Measurements from ENCODE around the gene FAM204A. TPM values are rescaled to one million over a fixed set of nuclear protein-coding genes. Genes with fewer than 3 reads are reported as not detected.

The FAM204A gene
- total RNA-seq, 1 experiment from 2014 or later, result 103 TPM

DNA sequence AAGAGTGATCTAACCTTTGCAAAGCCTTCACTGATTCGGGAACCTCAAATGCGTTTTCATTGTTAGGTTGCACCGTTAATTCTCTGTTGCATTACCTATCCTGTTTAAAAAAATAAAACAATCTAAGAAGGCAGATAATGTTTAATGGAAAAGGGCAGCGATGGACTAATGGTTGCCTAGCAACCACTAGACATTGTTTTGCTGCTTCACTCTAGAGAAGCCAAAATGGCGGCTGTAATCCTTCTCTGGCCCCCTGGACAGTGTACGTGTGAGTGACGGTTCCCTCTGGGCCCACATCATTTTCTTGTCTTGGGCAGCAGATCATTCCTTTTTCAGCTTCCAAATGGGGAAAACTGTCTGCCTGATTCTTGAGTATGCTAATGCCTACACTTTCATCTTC lies 43.3 kb downstream of the FAM204A start:
- BruUV-seq (replicated peaks), result no TSS peak
- Histone ChIP-seq H3K27ac (ENCODE audit: low read depth, low read length, poor library complexity, severe bottlenecking) (no peak overlapping the region), H3K4me1 (ENCODE audit: insufficient read depth, low read length, poor library complexity, severe bottlenecking) (no peaks in the 10 kb centered on the region), H3K9me3 (ENCODE audit: low read depth, low read length, poor library complexity, severe bottlenecking) (no peaks in the 10 kb centered on the region), H3K36me3 (ENCODE audit: insufficient read depth, low read length, poor library complexity, severe bottlenecking) (no peaks in the 10 kb centered on the region), H3K27me3 (replicated peaks; ENCODE audit: insufficient read depth, low read depth, low read length, poor library complexity) (no peaks in the 10 kb centered on the region), H3K4me3 (ENCODE audit: low read depth, low read length, poor library complexity, severe bottlenecking) (no peak overlapping the region)
- no peak for DNase-seq (ENCODE audit: low spot score)
- CTCF ChIA-PET, result no interaction called here
- TF ChIP-seq EZH2 (IDR thresholded peaks at IDR 0.05; ENCODE audit: borderline replicate concordance, low read depth, low read length, poor library complexity, severe bottlenecking) (no peak), CTCF (conservative IDR thresholded peaks at IDR 0.05; ENCODE audit: low read depth, low read length) (no peak)
- intact Hi-C loops (cut with micrococcal nuclease; ENCODE audit: unreplicated experiment), result no loop called here
- POLR2A ChIA-PET (ENCODE audit: low non-redundant PET), result no interaction called here

DNA sequence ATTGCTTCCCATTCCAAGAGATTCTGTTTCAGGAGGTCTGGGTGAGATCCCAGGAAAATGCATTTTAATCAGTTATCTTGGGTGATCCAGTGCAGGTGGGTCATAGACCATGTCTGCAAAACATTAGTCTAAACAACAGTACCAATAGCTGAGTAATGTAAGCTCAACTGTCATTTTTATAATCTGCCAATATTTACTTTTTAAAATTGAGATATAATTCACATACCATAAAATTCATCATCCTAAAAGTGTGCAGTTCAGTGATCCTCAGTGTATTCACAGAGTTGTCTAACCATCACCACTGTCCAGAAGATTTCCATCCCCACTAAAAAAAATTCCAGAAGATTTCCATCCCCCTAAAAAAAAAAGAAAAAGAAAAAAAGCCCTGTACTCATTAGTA lies 51.0 kb downstream of the FAM204A start:
- no peaks in the 10 kb centered on the region for H3K4me1 ChIP-seq (ENCODE audit: insufficient read depth, low read length, poor library complexity, severe bottlenecking)
- intact Hi-C loops (cut with micrococcal nuclease; ENCODE audit: unreplicated experiment), result no loop called here

DNA sequence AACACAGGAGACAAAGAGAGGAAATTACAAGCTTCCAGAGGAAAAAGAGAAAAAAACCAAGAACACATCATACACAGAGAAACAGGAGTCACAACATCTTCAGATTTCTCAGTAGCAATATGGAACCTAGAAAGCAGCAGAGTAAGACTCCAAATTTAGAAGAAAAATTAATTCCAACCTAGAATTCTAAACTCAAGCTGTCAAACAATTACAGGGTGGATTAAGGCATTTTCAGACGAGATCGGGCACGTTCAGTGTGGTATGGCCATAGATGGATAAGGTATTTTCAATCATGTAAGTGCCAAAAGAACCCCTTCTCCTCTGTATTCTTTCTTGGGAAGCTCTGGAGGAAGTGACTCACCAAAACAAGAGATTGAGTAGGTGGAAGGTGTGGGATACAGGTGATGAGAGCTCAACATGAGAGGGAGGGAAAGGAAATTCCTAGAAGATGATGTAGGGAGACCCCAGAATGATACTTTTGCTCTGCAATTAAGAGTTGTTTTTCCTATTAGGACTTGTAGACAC lies 51.6 kb downstream of the FAM204A start:
- ChIA-PET POLR2A (ENCODE audit: low non-redundant PET) (no interaction called here), CTCF (no interaction called here)
- no peaks in the 10 kb centered on the region for H3K36me3 ChIP-seq (ENCODE audit: insufficient read depth, low read length, poor library complexity, severe bottlenecking)
- peaks cover 17% of the 10 kb centered on the region for H3K27me3 ChIP-seq (replicated peaks; ENCODE audit: insufficient read depth, low read depth, low read length, poor library complexity)
- no peak overlapping the region for H3K4me3 ChIP-seq (ENCODE audit: low read depth, low read length, poor library complexity, severe bottlenecking)
- H3K4me1 ChIP-seq (ENCODE audit: insufficient read depth, low read length, poor library complexity, severe bottlenecking), result no peaks in the 10 kb centered on the region
- no peak for TF ChIP-seq CTCF (conservative IDR thresholded peaks at IDR 0.05; ENCODE audit: low read depth, low read length)
- BruUV-seq (replicated peaks), result no TSS peak
- DNase-seq (ENCODE audit: low spot score), result no peak
- no peaks in the 10 kb centered on the region for H3K9me3 ChIP-seq (ENCODE audit: low read depth, low read length, poor library complexity, severe bottlenecking)
- intact Hi-C loops (cut with micrococcal nuclease; ENCODE audit: unreplicated experiment), result no loop called here
- H3K27ac ChIP-seq (ENCODE audit: low read depth, low read length, poor library complexity, severe bottlenecking), result no peak overlapping the region

More for the DNA sequence above, 51.0 kb downstream of the FAM204A start:
- Histone ChIP-seq H3K36me3 (ENCODE audit: insufficient read depth, low read length, poor library complexity, severe bottlenecking) (no peaks in the 10 kb centered on the region), H3K27me3 (replicated peaks; ENCODE audit: insufficient read depth, low read depth, low read length, poor library complexity) (peaks cover 17% of the 10 kb centered on the region), H3K27ac (ENCODE audit: low read depth, low read length, poor library complexity, severe bottlenecking) (no peak overlapping the region), H3K9me3 (ENCODE audit: low read depth, low read length, poor library complexity, severe bottlenecking) (no peaks in the 10 kb centered on the region), H3K4me3 (ENCODE audit: low read depth, low read length, poor library complexity, severe bottlenecking) (no peak overlapping the region)
- POLR2A ChIA-PET (ENCODE audit: low non-redundant PET), result no interaction called here
- CTCF ChIA-PET, result no interaction called here
- BruUV-seq (replicated peaks), result no TSS peak
- no peak for DNase-seq (ENCODE audit: low spot score)
- TF ChIP-seq CTCF (conservative IDR thresholded peaks at IDR 0.05; ENCODE audit: low read depth, low read length) (no peak), EZH2 (IDR thresholded peaks at IDR 0.05; ENCODE audit: borderline replicate concordance, low read depth, low read length, poor library complexity, severe bottlenecking) (no peak)
